ENCODE measurements around the gene PTEN. TPM values are rescaled to one million over a fixed set of nuclear protein-coding genes. Genes with fewer than 3 reads are reported as not detected.

The PTEN gene
- total and polyA plus RNA-seq, 9 of the 15 experiments (the other 6 are each of a cell fraction or from before 2014, with no cell fraction given), result 8.4 to 56.9 (median 22.2) TPM

DNA sequence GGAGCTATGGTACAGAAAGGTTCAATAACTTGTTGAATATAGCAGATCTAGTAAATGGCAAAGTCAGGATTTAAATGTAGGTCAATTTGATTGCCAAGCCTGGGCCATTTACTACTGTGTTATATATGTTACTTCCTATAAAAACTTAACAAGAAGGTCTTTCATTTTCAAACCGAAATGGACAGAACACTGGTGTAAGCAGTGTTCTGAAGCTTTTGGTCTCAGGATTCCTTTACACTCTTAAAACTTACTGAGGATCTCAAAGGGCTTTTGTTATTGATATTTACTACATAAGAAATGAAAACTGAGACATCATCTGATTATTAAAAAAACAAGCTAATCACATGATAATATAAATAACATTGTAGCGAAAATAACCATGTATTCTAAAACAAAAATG lies 114.7 kb downstream of the PTEN start (continued):
- TF ChIP-seq, protein P1, sequence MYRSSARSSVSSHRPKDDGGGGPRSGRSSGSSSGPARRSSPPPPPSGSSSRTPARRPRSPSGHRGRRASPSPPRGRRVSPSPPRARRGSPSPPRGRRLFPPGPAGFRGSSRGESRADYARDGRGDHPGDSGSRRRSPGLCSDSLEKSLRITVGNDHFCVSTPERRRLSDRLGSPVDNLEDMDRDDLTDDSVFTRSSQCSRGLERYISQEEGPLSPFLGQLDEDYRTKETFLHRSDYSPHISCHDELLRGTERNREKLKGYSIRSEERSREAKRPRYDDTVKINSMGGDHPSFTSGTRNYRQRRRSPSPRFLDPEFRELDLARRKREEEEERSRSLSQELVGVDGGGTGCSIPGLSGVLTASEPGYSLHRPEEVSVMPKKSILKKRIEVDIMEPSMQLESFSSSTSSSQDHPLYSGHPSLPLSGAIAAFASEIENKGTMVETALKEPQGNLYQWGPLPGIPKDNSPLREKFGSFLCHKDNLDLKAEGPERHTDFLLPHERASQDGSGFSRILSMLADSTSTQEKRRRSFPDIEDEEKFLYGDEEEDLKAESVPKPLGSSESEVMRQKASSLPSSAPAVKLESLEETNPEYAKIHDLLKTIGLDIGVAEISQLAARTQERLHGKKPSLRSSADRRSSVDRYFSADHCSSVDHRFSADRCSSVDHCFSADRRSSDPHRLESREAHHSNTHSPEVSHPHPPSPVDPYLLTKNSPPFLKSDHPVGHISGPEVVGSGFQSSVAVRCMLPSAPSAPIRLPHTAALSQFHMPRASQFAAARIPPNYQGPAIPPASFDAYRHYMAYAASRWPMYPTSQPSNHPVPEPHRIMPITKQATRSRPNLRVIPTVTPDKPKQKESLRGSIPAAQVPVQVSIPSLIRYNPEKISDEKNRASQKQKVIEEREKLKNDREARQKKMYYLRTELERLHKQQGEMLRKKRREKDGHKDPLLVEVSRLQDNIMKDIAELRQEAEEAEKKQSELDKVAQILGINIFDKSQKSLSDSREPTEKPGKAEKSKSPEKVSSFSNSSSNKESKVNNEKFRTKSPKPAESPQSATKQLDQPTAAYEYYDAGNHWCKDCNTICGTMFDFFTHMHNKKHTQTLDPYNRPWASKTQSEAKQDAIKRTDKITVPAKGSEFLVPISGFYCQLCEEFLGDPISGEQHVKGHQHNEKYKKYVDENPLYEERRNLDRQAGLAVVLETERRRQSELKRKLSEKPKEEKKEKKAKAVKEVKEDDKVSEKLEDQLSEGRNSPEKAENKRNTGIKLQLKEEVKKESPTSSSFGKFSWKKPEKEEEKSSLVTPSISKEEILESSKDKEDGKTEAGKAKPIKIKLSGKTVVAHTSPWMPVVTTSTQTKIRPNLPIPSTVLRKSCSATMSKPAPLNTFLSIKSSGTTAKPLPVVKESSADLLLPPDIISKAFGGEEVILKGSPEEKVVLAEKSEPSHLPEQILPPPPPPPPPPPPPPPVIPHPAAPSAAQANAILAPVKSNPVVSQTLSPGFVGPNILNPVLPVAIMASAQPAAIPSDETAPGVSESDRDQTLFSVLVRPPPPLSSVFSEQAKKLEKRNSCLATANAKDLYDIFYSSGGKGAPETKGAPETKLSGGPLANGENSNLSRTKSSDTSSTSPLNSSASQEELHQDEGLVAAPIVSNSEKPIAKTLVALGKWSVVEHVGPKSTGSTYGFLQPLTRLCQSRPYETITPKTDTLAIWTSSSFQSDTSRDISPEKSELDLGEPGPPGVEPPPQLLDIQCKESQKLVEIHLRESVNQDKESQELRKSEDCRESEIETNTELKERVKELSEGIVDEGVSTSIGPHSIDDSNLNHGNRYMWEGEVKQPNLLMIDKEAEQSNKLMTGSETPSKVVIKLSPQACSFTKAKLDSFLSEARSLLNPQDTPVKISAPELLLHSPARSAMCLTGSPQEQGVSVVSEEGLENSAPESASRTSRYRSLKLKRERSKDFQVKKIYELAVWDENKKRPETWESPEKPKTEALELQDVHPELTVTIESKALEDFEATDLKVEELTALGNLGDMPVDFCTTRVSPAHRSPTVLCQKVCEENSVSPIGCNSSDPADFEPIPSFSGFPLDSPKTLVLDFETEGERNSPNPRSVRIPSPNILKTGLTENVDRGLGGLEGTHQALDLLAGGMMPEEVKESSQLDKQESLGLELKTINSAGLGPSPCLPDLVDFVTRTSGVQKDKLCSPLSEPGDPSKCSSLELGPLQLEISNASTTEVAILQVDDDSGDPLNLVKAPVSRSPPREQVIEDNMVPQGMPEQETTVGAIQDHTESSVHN (IDR thresholded peaks at IDR 0.05; ENCODE audit: borderline replicate concordance in 1 of 2, low read depth in 1 of 2), result no peak
- no peak for TF ChIP-seq ZNF431 (CRISPR knock-in tag; IDR thresholded peaks at IDR 0.05)
- TF ChIP-seq PHB2 (IDR thresholded peaks at IDR 0.05; ENCODE audit: low read depth), result no peak
- TF ChIP-seq KLF13 (tag; IDR thresholded peaks at IDR 0.05; ENCODE audit: borderline replicate concordance, low read depth), result no peak
- TF ChIP-seq HSF4 (CRISPR knock-in tag; IDR thresholded peaks at IDR 0.05; ENCODE audit: borderline replicate concordance), result no peak
- TF ChIP-seq L3MBTL2 (IDR thresholded peaks at IDR 0.05), result no peak
- TF ChIP-seq ZNF444 (CRISPR knock-in tag; IDR thresholded peaks at IDR 0.05), result no peak
- no peak for TF ChIP-seq POLR3G (IDR thresholded peaks at IDR 0.05; ENCODE audit: extremely low read depth, insufficient read length, insufficient replicate concordance)
- TF ChIP-seq, protein P2, sequence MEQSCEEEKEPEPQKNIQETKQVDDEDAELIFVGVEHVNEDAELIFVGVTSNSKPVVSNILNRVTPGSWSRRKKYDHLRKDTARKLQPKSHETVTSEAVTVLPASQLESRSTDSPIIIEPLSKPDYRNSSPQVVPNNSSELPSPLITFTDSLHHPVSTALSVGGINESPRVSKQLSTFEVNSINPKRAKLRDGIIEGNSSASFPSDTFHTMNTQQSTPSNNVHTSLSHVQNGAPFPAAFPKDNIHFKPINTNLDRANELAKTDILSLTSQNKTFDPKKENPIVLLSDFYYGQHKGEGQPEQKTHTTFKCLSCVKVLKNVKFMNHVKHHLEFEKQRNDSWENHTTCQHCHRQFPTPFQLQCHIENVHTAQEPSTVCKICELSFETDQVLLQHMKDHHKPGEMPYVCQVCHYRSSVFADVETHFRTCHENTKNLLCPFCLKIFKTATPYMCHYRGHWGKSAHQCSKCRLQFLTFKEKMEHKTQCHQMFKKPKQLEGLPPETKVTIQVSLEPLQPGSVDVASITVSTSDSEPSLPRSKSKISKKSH (CRISPR knock-in tag; IDR thresholded peaks at IDR 0.05), result no peak
- TF ChIP-seq, protein P3, sequence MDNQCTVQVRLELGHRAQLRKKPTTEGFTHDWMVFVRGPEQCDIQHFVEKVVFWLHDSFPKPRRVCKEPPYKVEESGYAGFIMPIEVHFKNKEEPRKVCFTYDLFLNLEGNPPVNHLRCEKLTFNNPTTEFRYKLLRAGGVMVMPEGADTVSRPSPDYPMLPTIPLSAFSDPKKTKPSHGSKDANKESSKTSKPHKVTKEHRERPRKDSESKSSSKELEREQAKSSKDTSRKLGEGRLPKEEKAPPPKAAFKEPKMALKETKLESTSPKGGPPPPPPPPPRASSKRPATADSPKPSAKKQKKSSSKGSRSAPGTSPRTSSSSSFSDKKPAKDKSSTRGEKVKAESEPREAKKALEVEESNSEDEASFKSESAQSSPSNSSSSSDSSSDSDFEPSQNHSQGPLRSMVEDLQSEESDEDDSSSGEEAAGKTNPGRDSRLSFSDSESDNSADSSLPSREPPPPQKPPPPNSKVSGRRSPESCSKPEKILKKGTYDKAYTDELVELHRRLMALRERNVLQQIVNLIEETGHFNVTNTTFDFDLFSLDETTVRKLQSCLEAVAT (IDR thresholded peaks at IDR 0.05), result no peak
- no peak for TF ChIP-seq HMG20B (CRISPR knock-in tag; IDR thresholded peaks at IDR 0.05)
- TF ChIP-seq ZNF507 (tag; conservative IDR thresholded peaks at IDR 0.05), result no peak
- TF ChIP-seq, protein P4, sequence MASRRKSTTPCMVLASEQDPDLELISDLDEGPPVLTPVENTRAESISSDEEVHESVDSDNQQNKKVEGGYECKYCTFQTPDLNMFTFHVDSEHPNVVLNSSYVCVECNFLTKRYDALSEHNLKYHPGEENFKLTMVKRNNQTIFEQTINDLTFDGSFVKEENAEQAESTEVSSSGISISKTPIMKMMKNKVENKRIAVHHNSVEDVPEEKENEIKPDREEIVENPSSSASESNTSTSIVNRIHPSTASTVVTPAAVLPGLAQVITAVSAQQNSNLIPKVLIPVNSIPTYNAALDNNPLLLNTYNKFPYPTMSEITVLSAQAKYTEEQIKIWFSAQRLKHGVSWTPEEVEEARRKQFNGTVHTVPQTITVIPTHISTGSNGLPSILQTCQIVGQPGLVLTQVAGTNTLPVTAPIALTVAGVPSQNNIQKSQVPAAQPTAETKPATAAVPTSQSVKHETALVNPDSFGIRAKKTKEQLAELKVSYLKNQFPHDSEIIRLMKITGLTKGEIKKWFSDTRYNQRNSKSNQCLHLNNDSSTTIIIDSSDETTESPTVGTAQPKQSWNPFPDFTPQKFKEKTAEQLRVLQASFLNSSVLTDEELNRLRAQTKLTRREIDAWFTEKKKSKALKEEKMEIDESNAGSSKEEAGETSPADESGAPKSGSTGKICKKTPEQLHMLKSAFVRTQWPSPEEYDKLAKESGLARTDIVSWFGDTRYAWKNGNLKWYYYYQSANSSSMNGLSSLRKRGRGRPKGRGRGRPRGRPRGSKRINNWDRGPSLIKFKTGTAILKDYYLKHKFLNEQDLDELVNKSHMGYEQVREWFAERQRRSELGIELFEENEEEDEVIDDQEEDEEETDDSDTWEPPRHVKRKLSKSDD (conservative IDR thresholded peaks at IDR 0.05; ENCODE audit: low read length), result no peak
- TF ChIP-seq PTRF (tag; IDR thresholded peaks at IDR 0.05), result no peak

All from K562 (cell line).